SKM-1 (cell line): ENCODE data around the gene TMC5.

ENCODE experiments used
- DNase-seq: peaks from one replicate; lab custom pipeline; 2025; ENCODE audit not compliant: unreplicated experiment; lab: John Stamatoyannopoulos, UW

The TMC5 gene

GRCh38 chr16:19503461-19504075, 85.9 kb downstream of the TMC5 start:
- DNase-seq: no peak

GRCh38 chr16:19505600-19506303, 88.1 kb downstream of the TMC5 start:
- no peak for DNase-seq

GRCh38 chr16:19506965-19507364, 89.3 kb downstream of the TMC5 start:
- DNase-seq: no peak

GRCh38 chr16:19507867-19508266, 90.2 kb downstream of the TMC5 start:
- DNase-seq: no peak

GRCh38 chr16:19512297-19512696, 94.6 kb downstream of the TMC5 start:
- DNase-seq: no peak

- peak; percentile 70 for DNase-seq
These were observed 95.8 kb downstream of the TMC5 start for GRCh38 chr16:19513377-19514053.

- DNase-seq: no peak
These were observed 98.1 kb downstream of the TMC5 start for GRCh38 chr16:19515757-19516156.

GRCh38 chr16:19517424-19518089, 99.9 kb downstream of the TMC5 start:
- DNase-seq: no peak

- no peak for DNase-seq
These were observed 100.7 kb downstream of the TMC5 start for GRCh38 chr16:19518388-19518787.

- no peak for DNase-seq
These were observed 103.2 kb downstream of the TMC5 start for GRCh38 chr16:19520861-19521331.

- peak; percentile 89 for DNase-seq
These were observed 104.1 kb downstream of the TMC5 start, which contains the start of gene GDE1 for GRCh38 chr16:19521471-19522396. TSS of gene GDE1 (minus strand) at chr16:19522098. CDS start at chr16:19521964, 134 bp downstream.

- no peak for DNase-seq
These were observed 104.7 kb downstream of the TMC5 start for GRCh38 chr16:19522397-19522732.

- DNase-seq: no peak
These were observed 105.1 kb downstream of the TMC5 start for GRCh38 chr16:19522760-19523159.

GRCh38 chr16:19523184-19523558, 105.5 kb downstream of the TMC5 start:
- DNase-seq: no peak

- DNase-seq: peak; percentile 94
These were observed 106.1 kb downstream of the TMC5 start, which contains the start of gene CCP110 for GRCh38 chr16:19523559-19524355. TSS of gene CCP110 (plus strand) at chr16:19523942. CDS start at chr16:19527882, 3,940 bp downstream.

GRCh38 chr16:19524356-19524615, 106.6 kb downstream of the TMC5 start:
- no peak for DNase-seq

GRCh38 chr16:19524616-19525384, 107.1 kb downstream of the TMC5 start:
- DNase-seq: no peak

- DNase-seq: no peak
These were observed 107.7 kb downstream of the TMC5 start for GRCh38 chr16:19525385-19525723.

GRCh38 chr16:19527161-19527560, 109.5 kb downstream of the TMC5 start:
- no peak for DNase-seq
